ENCODE measurements around the gene ATXN10.

DNA sequence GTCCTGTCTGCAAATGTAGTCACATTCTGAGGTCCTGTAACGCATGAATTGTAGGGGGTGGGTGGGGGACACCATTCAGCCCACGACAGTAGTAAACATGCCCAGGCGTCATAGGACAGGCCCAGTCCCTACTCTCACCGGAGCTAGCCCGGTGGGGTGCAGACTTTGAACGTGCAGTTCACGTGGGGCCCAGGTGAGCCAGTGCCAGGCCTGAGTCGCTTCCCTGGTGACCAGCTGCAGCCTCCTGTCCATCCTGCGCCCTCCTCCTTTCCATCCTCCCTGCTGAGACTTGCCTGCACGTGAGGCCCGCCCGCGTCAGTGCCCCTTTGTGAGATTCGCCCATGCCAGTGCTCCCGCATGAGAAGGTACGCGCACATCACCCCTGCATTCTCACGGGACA lies 188.6 kb downstream of the ATXN10 start:
- TF ChIP-seq, protein P1, sequence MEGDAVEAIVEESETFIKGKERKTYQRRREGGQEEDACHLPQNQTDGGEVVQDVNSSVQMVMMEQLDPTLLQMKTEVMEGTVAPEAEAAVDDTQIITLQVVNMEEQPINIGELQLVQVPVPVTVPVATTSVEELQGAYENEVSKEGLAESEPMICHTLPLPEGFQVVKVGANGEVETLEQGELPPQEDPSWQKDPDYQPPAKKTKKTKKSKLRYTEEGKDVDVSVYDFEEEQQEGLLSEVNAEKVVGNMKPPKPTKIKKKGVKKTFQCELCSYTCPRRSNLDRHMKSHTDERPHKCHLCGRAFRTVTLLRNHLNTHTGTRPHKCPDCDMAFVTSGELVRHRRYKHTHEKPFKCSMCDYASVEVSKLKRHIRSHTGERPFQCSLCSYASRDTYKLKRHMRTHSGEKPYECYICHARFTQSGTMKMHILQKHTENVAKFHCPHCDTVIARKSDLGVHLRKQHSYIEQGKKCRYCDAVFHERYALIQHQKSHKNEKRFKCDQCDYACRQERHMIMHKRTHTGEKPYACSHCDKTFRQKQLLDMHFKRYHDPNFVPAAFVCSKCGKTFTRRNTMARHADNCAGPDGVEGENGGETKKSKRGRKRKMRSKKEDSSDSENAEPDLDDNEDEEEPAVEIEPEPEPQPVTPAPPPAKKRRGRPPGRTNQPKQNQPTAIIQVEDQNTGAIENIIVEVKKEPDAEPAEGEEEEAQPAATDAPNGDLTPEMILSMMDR (IDR thresholded peaks at IDR 0.05; ENCODE audit: low read depth, low read length, poor library complexity, severe bottlenecking) = no peak
- TF ChIP-seq EZH2phosphoT487 (IDR thresholded peaks at IDR 0.05; ENCODE audit: borderline replicate concordance, low read length) = no peak

Data from DOHH2 (cell line).